Body of pancreas (tissue), 4 donors: Measurements from ENCODE around the gene SMIM35.

ENCODE experiments used
- POLR2A ChIP-seq, 3 donors: fragments of 450-650 bp; IDR thresholded peaks; one replicate each; pipeline ENCODE4 v1.6.1; 2016; ENCODE audit warnings: antibody characterized with exemption in 3 of 3, mild to moderate bottlenecking in 2 of 3
- TF ChIP-seq, protein P1 (sequence below), 7 experiments: fragments of 450-650 bp in 4 of 7; fragments of 200-600 bp in 3 of 7; sonication (generic) in 3 of 7; IDR thresholded peaks; one replicate each; pipeline ENCODE4 v1.5.1; 2016 to 2019; ENCODE audit warnings: antibody characterized with exemption in 7 of 7

DNA sequence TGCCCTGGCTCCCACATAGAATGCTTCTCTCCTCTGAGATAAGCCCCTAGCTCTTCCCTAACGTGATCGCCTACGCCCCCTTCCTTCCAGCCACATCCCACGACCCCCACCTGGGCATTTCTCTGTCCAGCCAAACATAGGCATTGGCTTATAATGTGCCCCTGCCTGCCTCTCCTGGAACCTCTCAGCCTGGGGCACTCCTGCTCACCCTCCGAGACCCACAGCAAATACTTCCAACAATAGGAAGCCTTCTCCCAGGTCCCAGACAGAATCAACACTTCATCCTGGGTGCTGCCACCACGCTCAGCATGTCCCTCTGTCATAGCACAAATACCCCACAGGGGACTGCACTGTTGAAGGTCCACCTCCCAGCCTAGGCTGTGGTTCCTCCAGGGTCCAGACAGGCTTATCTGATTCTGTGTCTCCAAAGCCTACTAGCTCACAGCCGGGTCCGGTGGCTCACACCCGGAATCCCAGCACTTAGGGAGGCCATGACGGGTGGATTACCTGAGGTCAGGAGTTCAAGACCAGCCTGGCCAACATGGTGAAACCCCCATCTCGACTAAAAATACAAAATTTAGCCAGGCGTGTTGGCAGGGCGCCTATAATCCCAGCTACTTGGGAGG lies 34.1 kb downstream of the SMIM35 start:
- TF ChIP-seq, protein P1, sequence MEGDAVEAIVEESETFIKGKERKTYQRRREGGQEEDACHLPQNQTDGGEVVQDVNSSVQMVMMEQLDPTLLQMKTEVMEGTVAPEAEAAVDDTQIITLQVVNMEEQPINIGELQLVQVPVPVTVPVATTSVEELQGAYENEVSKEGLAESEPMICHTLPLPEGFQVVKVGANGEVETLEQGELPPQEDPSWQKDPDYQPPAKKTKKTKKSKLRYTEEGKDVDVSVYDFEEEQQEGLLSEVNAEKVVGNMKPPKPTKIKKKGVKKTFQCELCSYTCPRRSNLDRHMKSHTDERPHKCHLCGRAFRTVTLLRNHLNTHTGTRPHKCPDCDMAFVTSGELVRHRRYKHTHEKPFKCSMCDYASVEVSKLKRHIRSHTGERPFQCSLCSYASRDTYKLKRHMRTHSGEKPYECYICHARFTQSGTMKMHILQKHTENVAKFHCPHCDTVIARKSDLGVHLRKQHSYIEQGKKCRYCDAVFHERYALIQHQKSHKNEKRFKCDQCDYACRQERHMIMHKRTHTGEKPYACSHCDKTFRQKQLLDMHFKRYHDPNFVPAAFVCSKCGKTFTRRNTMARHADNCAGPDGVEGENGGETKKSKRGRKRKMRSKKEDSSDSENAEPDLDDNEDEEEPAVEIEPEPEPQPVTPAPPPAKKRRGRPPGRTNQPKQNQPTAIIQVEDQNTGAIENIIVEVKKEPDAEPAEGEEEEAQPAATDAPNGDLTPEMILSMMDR (IDR thresholded peaks at IDR 0.05): no peak
- no peak for TF ChIP-seq POLR2A (IDR thresholded peaks at IDR 0.05)
